NCI-H82 treated with DMSO at 0.1 percent for 48 hours (cell line): ENCODE results near the gene GPAT3.
"Not testable (repeated sequence)": the region's sequence is repeated elsewhere in the genome, so short reads cannot be mapped to it uniquely, and the experiment has no call there.

Source experiments
- DNase-seq: peaks from one replicate; lab custom pipeline; 2025; ENCODE audit not compliant: unreplicated experiment; lab: John Stamatoyannopoulos, UW

The GPAT3 gene

DNA sequence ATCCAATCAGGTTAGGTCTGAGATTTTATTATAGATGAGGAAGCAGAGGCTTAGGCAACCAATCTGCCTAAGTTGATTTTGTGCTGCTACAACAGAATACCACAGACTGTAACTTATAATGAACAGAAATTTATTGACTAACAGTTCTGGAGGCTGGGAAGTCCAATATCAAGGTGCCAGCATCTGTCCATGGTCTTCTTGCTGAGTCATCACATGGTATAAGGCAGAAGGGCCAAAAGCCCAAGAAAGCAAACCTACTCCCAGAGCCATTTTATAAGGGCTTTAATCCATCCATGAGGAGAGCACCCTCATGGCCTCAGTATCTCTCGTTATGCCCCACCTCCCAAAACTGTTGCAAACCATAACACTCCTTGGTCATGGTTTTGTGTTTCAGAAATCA lies 55.8 kb downstream of the GPAT3 start:
- no peak for DNase-seq

DNA sequence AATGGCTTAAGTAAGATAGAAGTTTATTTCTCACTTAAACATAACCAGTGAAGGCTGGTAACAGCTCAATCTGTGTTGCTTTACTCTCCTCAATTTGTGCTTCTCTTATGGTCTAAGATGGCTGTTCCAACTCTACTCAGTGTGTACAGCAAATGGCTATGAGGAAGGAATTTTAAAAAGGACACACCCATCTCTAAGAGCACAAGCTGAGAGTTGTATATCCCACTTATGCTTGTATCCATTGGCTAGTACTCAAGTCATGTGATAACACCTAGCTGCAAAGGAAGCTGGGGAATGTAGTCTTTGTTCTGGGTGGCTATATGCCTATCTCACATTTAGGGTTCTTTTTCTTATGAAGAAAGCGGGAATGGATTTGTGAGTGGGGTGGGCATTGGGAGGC lies 63.3 kb downstream of the GPAT3 start:
- peak; percentile 8 for DNase-seq

GRCh38 chr4:83603129-83603528 lies 67.2 kb downstream of the GPAT3 start:
- no peak for DNase-seq

GRCh38 chr4:83604321-83604720 lies 68.4 kb downstream of the GPAT3 start:
- DNase-seq = no peak

DNA sequence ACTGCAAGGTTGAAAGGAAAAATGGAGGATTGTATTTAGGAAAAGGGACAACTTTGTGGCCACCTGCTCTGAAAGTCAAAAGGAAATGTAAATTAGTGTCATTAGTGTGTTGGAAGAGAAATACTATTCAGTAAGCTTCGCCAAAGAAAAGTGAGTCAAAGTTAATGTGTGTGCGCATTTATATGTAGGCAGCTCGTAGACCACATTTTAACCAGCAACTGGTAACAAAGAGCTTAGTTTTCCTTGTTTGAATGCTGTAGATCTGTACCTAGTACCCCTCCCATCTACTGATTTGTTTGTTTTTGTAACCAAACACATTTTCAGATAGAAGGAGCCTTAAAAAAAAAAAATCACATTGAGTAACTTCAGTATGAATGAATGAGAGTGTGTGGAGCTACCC lies 69.3 kb downstream of the GPAT3 start:
- no peak for DNase-seq

- DNase-seq = no peak
Measured at GRCh38 chr4:83605744-83606172, 69.8 kb downstream of the GPAT3 start.

- no peak for DNase-seq
Measured at GRCh38 chr4:83606460-83606859, 70.6 kb downstream of the GPAT3 start.

DNA sequence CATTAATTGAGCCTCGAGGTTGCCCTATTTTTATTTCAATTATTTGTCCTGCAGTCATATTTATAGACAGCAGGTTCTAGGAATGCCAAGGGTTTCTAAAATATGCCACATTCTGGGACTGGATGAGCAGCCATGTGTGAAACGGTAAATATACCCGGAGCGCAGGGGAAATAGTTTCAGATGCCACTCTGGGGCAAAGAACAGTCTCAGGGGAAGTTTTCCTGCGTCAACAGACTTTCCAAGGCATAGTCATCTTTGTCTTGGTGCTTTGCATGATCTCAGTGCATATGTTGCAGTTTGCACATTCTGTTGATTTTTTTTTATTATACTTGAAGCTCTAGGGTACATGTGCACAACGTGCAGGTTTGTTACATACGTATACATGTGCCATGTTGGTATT lies 71.0 kb downstream of the GPAT3 start:
- no peak for DNase-seq

DNA sequence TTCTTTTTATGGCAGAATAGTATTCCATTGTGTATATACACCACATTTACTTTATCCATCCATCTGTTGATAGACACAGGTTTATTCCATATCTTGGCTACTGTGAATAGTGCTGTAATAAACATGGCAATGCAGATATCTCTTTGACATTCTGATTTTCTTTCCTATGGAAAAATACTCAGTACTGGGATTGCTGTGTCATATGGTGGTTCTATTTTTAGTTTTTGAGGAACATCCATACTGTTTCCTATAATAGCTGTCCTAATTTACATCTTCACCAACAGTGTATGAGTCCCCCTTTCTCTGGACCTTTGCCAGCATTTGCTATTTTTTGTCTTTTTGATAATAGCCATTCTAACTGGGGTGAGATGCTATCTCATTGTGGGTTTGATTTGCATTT lies 73.5 kb downstream of the GPAT3 start:
- no peak for DNase-seq

DNA sequence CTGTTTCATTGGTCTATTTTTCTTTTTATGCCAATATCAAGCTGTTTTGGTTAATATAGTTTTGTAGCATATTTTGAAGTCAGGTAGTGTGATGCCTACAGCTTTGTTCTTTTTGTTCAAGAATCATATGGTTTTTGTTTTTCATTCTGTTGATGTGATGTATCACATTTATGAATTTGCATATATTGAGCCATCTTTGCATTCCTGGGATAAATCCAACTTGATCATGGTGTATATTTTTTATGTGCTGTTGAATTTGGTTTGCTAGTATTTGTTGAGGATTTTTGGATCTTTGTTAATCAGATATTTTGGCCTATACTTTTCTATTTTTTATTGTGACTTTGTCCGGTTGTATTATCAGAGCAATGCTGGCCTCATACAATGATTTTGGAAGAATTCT lies 74.8 kb downstream of the GPAT3 start:
- DNase-seq = no peak

GRCh38 chr4:83613023-83613422 lies 77.1 kb downstream of the GPAT3 start:
- DNase-seq = no peak

GRCh38 chr4:83613994-83614393 lies 78.1 kb downstream of the GPAT3 start:
- DNase-seq = no peak

GRCh38 chr4:83616252-83616651 lies 80.3 kb downstream of the GPAT3 start:
- no peak for DNase-seq

GRCh38 chr4:83617371-83618035 lies 81.6 kb downstream of the GPAT3 start:
- DNase-seq = no peak

- no peak for DNase-seq
Measured at GRCh38 chr4:83618431-83618830, 82.5 kb downstream of the GPAT3 start.

DNA sequence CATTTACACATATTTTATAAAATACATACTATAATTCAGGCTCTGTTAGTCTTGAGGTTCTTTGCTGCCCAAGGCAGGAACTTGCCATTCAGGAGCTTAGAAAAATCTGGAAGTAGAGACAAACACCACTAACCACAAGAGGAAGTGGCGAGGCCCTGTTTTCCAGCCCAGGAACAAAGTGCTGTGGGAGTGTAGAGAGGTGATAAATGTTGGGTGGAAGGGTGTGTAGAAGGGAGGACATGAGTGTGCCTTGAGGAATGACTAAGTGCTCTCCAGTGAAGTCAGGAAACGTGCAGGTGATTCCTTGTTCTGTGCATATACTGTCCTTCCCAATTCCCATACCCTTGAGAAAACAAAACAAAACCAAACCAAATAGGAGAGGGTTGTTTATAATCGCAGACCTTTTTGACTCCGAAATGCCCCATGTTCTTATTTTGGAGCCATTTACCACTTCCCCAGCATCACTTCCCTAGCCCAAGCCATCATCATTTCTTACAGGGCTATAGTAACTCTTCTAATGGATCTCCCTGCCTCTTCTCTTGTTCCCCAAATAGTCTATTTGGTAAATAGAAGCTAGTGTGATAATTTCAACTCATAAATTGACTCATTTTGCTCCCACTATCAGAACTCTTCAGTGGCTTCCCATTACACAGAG lies 83.2 kb downstream of the GPAT3 start:
- DNase-seq = no peak

GRCh38 chr4:83622127-83622526 lies 86.2 kb downstream of the GPAT3 start:
- DNase-seq = not testable (repeated sequence)

DNA sequence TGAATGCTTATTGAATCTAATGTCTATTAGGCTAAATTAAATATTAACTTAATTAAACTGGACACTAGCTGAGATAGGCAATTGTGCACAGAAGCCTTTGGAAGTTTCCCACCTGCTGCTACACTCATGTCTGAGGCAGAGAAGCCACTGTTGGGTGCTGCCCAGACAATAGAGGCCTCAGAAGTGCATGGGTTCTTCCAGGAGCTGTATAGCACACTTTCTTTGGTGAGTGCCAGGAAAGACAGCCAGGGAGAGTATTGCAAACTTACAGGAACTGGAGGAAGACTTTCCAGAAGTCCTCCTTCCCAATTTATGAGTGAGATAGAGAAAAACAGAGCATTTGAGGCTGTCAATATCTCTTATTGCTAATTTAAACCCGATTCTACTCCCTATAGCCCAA lies 89.9 kb downstream of the GPAT3 start:
- no peak for DNase-seq

- DNase-seq = no peak
Measured at GRCh38 chr4:83626245-83626836, 90.4 kb downstream of the GPAT3 start.

- no peak for DNase-seq
Measured at GRCh38 chr4:83629945-83630721, 94.2 kb downstream of the GPAT3 start.

GRCh38 chr4:83631066-83631465 lies 95.2 kb downstream of the GPAT3 start:
- DNase-seq = no peak

DNA sequence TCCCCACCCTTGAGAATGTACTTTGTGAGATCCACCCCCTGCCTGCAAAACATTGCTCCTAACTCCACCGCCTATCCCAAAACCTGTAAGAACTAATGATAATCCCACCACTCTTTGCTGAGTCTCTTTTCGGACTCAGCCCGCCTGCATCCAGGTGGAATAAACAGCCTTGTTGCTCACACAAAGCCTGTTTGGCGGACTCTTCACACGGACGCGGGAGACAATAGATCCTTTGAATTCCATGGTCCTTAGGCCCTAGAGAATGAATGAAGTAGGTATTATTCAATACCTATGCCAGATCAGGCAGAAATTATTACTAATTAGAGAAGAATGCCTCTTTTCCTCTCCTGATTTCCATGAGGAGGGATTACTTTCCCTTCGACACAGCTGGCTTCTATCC lies 101.0 kb downstream of the GPAT3 start:
- DNase-seq = no peak
